SK-N-SH (cell line): ENCODE results near the gene SYNGR3.

ENCODE experiments used
- GABPA ChIP-seq: IDR thresholded peaks from 2 replicates; pipeline ENCODE4 v1.4.0; 2012; ENCODE audit warnings: low read depth, mild to moderate bottlenecking
- POLR2AphosphoS5 ChIP-seq: IDR thresholded peaks from 2 replicates; pipeline ENCODE4 v1.6.1; 2012; ENCODE audit warnings: low read depth, low read length
- RAD21 ChIP-seq: IDR thresholded peaks from 2 replicates; pipeline ENCODE4 v1.6.1; 2012; ENCODE audit warnings: mild to moderate bottlenecking, low read length
- SIN3A ChIP-seq: IDR thresholded peaks from 2 replicates; pipeline ENCODE4 v1.6.1; 2012; ENCODE audit warnings: low read depth, mild to moderate bottlenecking, low read length, moderate library complexity, borderline replicate concordance
- SMC3 ChIP-seq: IDR thresholded peaks from 2 replicates; pipeline ENCODE4 v1.6.1; 2012; ENCODE audit warnings: low read depth, low read length, improper control_type of control experiment
- TCF12 ChIP-seq: IDR thresholded peaks from 2 replicates; pipeline ENCODE4 v1.4.0; 2012
- TF ChIP-seq, protein P1 (sequence below): IDR thresholded peaks from 2 replicates; pipeline ENCODE4 v1.4.0; 2012; ENCODE audit warnings: low read depth, borderline replicate concordance
- TF ChIP-seq, protein P2 (sequence below): fragments of 200-600 bp; sonication (generic); IDR thresholded peaks from 2 replicates; pipeline ENCODE4 v1.6.1; 2017; ENCODE audit warnings: antibody characterized with exemption, mild to moderate bottlenecking, moderate library complexity
- TF ChIP-seq, protein P3 (sequence below): fragments of 150-350 bp; IDR thresholded peaks from 2 replicates; pipeline ENCODE4 v1.6.1; 2016; ENCODE audit warnings: mild to moderate bottlenecking, low read depth, low read length
- TF ChIP-seq, protein P4 (sequence below): IDR thresholded peaks from 2 replicates; pipeline ENCODE4 v1.6.1; 2012; ENCODE audit warnings: mild to moderate bottlenecking, low read depth, low read length, moderate library complexity
- TF ChIP-seq, protein P5 (sequence below): IDR thresholded peaks from 2 replicates; pipeline ENCODE4 v1.4.0; 2012; ENCODE audit warnings: low read depth

DNA sequence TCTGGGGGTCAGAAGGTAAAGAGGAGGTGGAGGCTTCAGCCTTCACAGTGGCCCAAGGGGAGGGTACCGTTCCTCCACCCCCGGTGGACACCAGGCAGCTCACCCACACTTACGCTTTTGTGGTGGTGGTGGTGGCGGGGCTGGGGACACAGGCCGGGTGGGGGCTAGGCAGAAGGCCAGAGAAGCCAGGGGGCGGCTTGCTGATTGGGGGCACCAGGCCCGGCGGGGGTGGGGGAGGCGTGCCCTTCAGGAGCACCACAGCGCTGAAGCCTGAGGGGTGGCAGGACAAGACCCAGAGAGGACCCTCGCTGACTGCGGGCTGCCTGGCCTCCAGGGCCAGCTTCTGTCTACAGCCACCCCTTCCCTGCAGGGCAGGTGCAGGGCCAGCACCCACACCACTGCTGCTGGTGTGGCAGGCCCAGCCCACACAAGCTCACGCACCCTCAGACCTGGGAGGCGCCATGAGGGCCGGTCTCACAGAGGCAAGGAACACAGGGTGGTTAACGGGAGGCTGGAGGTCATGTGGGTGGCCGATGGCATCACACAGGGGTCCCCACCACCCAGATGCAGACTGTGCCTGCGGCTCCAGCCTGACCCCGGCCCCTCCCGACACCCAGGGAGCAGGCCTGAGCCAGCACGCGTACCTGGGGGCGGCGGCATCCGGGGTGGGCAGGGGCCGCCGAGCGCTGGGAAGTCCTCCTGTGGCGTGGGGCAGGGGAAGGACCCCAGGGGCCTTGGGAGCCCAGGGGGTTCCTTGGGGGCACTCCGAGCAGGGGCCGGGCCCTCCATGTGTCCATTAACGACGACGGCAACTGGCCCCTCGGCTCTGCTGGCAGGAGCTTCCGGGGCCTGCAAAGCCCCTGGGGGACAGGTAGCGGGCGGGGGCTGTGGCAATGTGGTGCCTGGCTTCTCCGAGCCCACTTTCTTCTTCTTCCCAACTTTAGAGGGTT lies 9.4 kb downstream of the SYNGR3 start:
- TF ChIP-seq TCF12: no peak
- TF ChIP-seq, protein P1, sequence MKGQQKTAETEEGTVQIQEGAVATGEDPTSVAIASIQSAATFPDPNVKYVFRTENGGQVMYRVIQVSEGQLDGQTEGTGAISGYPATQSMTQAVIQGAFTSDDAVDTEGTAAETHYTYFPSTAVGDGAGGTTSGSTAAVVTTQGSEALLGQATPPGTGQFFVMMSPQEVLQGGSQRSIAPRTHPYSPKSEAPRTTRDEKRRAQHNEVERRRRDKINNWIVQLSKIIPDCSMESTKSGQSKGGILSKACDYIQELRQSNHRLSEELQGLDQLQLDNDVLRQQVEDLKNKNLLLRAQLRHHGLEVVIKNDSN: no peak
- TF ChIP-seq, protein P2, sequence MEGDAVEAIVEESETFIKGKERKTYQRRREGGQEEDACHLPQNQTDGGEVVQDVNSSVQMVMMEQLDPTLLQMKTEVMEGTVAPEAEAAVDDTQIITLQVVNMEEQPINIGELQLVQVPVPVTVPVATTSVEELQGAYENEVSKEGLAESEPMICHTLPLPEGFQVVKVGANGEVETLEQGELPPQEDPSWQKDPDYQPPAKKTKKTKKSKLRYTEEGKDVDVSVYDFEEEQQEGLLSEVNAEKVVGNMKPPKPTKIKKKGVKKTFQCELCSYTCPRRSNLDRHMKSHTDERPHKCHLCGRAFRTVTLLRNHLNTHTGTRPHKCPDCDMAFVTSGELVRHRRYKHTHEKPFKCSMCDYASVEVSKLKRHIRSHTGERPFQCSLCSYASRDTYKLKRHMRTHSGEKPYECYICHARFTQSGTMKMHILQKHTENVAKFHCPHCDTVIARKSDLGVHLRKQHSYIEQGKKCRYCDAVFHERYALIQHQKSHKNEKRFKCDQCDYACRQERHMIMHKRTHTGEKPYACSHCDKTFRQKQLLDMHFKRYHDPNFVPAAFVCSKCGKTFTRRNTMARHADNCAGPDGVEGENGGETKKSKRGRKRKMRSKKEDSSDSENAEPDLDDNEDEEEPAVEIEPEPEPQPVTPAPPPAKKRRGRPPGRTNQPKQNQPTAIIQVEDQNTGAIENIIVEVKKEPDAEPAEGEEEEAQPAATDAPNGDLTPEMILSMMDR: no peak
- no peak for TF ChIP-seq SIN3A
- no peak for TF ChIP-seq RAD21
- TF ChIP-seq, protein P3, sequence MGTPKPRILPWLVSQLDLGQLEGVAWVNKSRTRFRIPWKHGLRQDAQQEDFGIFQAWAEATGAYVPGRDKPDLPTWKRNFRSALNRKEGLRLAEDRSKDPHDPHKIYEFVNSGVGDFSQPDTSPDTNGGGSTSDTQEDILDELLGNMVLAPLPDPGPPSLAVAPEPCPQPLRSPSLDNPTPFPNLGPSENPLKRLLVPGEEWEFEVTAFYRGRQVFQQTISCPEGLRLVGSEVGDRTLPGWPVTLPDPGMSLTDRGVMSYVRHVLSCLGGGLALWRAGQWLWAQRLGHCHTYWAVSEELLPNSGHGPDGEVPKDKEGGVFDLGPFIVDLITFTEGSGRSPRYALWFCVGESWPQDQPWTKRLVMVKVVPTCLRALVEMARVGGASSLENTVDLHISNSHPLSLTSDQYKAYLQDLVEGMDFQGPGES: no peak
- TF ChIP-seq, protein P4, sequence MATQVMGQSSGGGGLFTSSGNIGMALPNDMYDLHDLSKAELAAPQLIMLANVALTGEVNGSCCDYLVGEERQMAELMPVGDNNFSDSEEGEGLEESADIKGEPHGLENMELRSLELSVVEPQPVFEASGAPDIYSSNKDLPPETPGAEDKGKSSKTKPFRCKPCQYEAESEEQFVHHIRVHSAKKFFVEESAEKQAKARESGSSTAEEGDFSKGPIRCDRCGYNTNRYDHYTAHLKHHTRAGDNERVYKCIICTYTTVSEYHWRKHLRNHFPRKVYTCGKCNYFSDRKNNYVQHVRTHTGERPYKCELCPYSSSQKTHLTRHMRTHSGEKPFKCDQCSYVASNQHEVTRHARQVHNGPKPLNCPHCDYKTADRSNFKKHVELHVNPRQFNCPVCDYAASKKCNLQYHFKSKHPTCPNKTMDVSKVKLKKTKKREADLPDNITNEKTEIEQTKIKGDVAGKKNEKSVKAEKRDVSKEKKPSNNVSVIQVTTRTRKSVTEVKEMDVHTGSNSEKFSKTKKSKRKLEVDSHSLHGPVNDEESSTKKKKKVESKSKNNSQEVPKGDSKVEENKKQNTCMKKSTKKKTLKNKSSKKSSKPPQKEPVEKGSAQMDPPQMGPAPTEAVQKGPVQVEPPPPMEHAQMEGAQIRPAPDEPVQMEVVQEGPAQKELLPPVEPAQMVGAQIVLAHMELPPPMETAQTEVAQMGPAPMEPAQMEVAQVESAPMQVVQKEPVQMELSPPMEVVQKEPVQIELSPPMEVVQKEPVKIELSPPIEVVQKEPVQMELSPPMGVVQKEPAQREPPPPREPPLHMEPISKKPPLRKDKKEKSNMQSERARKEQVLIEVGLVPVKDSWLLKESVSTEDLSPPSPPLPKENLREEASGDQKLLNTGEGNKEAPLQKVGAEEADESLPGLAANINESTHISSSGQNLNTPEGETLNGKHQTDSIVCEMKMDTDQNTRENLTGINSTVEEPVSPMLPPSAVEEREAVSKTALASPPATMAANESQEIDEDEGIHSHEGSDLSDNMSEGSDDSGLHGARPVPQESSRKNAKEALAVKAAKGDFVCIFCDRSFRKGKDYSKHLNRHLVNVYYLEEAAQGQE: no peak
- TF ChIP-seq, protein P5, sequence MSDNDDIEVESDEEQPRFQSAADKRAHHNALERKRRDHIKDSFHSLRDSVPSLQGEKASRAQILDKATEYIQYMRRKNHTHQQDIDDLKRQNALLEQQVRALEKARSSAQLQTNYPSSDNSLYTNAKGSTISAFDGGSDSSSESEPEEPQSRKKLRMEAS: no peak
- no peak for TF ChIP-seq GABPA
- TF ChIP-seq SMC3: no peak
- no peak for TF ChIP-seq POLR2AphosphoS5
